GM21576 (cell line): ENCODE data around the gene IQSEC1.

Experiments
- ATAC-seq: cut with Tn5 transposase; IDR thresholded peaks from one replicate; pipeline ENCODE4 v1.9.1; 2021; ENCODE audit warnings: mild to moderate bottlenecking, moderate library complexity; ENCODE audit not compliant: unreplicated experiment

IQSEC1 gene

GRCh38 chr3:12902181-12902999 lies 170.8 kb downstream of the IQSEC1 start:
- ATAC-seq = no peak

DNA sequence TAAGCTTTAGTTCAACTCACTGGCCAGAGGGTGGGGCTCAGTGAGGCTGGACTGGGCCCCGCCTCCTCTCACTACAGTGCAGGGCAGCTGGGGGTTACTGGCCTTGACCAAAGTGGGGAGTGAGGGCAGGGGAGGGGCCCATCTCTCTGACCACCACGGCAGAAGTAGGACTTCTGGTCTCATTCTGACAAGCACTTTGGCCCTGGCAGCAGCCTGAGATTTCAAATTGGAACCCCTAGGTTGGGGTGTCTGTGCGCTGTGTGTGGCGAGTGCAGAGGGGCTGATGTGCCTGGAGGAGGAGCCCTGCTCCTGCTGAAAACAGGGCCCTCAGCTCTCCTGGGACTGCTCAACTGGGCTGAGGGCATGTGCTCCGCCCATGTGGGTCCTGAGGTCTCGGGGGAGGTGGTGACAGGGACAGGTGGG lies 171.6 kb downstream of the IQSEC1 start:
- no peak for ATAC-seq

- no peak for ATAC-seq
Observed at GRCh38 chr3:12900885-12901411, 172.3 kb downstream of the IQSEC1 start.

DNA sequence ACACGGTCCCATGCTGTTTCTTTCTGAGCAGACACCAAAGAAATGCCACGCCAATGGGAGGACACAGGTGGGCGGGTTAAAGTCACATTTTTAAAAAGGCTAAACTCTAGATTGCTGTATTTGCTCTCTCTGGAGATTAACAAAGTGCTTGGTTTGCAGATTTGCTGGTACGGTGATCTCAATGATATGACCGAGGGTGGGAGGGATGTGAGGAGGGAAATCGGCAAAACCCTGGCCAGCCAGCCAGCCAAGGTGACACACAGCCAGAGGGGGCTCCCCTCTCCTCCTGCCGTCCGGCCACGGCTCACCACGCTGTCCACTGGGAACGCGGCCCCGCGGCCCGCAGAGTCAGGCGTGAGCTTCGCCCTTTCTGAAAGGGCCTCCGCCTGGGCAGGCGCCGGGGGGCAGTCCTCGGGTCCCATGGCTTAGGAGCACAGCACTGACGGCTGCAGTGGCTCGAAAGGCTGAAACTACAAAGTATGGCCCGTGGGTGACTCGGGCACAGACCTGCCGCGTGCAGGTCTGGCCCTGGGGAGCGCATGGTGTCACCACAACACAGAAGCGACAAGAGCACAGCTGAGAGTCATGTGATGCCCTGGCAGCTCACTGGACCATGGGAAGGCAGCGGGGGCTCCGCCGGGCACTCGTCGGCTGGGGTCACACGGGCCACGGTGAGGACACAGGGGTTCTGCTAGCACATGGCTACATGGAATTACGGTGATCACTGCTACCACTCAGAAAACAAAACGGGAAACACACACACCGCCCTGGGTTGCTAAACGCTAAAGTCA lies 174.1 kb downstream of the IQSEC1 start:
- no peak for ATAC-seq

DNA sequence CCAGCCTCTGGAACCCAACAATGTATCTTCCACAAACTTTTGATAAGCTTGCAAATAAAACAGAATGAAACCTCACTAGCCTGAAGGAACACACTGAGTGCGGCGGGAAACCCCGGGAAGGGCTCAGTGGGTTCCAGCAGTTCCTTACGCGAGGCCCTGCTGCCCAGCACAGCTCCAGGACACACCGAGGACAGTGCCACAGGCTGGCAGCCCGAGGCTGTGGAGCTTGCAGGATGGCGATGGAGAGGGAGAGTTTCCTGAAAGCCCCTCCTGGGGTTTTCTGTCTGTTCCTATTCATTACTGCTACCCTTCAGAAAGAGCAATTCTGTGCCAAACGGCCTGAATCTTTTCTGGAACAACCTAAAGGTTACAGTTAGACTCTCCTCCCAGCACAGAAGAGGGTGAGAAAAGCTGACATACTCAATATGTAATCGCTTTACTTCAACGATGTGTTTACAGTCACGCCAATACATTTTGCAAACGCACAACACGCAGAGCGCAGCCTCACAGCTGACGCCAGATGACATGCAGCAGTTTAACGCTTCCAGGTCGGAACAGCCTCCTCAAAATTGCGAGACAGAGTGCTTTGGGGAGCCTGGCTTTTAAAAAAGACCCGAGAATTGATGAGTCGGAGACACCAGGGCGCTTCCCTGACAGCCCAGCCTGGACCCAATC lies 174.8 kb downstream of the IQSEC1 start:
- ATAC-seq = no peak

GRCh38 chr3:12897381-12898289 lies 175.6 kb downstream of the IQSEC1 start:
- ATAC-seq = no peak

- no peak for ATAC-seq
Observed at GRCh38 chr3:12896063-12896985, 176.9 kb downstream of the IQSEC1 start.

DNA sequence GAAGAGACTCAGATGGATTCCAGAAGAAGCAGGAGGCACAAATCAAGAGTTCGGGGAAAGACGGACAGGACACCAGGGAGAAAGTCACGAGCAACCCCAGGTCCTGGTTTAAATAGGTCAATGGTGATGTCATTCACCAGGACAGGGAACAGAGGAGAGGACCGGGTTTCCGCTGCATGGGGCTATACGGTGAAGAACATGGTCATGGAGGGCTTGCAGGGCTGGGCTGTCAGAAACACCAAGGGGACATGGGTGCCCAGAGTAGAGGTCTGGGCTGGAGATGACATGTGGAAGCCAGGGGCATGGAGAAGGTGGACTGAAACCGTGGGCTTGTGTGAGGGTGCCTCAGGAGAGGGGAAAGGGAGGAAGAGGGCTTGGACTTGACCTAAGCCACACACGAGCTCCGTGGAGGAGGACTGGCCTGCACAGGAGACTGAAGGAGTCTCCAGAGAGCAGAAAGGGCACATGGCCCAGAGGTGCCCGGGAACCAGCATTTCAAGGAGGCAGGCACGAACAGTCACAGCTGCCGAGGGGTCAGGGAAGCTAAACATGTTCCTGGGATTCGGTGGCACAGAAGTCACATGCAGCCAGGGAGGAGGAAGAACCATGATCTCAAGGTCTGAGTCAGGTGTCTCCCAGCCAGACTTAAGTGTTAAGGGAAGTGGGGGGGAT lies 177.7 kb downstream of the IQSEC1 start:
- no peak for ATAC-seq

DNA sequence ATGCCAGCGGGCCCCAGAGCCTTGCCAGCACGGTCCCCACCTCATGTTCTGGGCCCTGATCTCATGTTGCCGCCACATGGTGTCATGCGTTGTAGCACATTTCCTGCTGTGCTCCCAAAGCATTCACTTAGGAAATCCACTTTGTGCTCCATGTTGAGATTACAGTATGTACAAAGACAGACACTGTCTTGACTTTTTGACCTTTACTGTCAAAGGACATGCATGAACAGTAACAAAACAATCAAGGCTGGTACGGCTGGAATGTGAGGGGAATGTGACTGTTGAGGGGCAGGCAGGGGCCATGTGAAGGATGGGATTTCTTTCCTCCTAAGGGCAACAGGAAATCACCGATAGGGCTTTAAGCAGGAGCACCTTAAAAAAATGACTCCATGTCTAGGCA lies 178.6 kb downstream of the IQSEC1 start:
- ATAC-seq = no peak

GRCh38 chr3:12893852-12894251 lies 179.4 kb downstream of the IQSEC1 start:
- ATAC-seq = no peak

DNA sequence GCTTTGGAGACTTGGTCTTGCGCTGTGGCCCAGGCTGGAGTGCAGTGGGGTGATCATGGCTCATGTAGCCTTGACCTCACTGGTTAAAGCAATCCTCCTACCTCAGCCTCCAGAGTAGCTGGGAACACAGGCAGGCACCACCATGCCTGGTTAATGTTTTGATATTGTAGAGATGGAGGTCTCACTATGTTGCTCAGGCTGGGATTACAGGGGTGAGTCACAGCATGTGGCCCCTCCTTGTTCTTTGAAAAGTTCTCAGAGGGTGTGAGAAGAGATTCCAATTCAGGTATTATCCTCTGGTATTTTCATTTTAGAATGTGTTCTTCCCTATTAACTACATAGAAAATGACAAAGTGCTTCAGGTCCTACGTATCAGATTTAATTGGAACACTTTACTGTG lies 180.0 kb downstream of the IQSEC1 start:
- ATAC-seq = no peak

GRCh38 chr3:12892840-12893189 lies 180.4 kb downstream of the IQSEC1 start:
- ATAC-seq = no peak

DNA sequence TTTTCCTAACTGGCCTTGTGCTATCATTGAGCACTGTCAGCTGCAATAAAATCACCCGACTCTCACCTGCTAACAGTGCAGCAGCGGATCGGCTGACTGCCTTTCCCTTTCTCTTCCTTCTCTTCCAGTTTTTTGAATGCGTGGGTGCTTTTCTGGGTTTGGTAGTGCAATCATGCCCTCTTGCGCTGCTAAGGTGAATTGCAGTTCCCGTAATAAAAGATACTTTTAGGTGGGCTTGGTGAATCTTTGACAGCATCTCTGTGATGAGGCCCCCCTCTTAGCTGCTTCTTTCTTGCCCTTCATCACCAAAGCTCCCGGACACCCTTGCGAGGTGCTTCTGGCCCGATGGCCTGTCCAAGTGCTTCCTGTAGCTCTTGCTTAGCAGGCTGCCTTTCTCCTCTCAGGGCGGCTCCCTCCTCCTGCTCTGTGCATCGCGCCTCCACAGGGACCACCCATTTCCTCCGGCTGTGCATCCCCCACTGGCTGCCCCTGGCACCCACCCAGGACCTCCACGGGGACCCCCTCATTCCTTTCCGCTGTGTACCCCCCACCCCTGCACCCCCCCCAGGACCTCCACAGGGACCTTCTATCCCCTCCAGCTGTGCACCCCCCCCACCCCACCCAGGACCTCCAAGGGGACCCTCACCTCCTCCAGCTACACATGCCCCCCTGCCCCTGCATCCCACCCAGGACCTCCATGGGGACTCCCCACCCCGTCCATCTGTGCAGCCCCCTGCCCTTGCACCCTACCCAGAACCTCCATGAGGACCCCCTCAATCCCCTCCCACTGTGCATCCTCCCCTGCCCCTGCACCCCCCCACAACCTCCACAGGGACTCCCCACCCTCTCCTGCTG lies 181.0 kb downstream of the IQSEC1 start:
- ATAC-seq = no peak

DNA sequence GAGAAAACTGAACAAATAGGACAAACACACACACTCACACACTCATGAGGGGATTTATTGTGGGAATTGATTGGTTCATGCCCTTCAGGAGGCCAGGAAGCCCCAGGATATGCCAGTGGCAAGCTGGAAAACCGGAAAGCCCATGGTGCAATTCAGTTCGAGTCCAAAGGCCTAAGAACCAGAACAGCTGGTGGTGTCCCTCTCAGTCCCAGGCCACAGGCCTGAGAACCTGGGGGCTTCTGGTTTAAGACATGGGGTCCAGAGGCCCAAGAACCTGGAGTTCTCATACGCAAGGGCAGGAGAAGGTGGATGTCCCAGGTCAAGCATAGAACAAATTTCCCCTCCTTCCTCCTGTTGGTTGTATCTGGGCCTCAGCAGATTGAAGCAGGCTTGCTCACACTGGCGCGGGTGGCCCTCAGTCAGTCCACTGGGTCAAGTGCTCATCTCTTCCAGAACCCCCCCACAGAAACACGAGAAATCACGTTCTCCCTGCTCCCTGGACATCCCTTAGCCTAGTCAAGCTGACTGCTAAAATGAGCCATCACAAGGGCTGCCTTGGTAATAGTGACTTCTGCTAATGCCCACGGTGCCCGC lies 181.7 kb downstream of the IQSEC1 start:
- no peak for ATAC-seq

GRCh38 chr3:12890610-12891390 lies 182.4 kb downstream of the IQSEC1 start:
- no peak for ATAC-seq

GRCh38 chr3:12886736-12887135 lies 186.5 kb downstream of the IQSEC1 start:
- no peak for ATAC-seq
